GM13977 (cell line): ENCODE results near the gene PTMA.
A peak's percentile ranks its signal among the peaks of the same experiment; 100 is the strongest.
"Not testable (repeated sequence)": the region's sequence is repeated elsewhere in the genome, so short reads cannot be mapped to it uniquely, and the experiment has no call there.

Experiments
- DNase-seq: peaks from one replicate; pipeline ENCODE4 v3.0.0; 2012; ENCODE audit warnings: low spot score
- CTCF ChIP-seq: IDR thresholded peaks from 2 replicates; pipeline ENCODE4 v1.5.1; 2012; ENCODE audit warnings: mild to moderate bottlenecking, control low read depth; ENCODE audit not compliant: insufficient read depth; ENCODE audit errors: extremely low read depth, missing control alignments
- in situ Hi-C: fragments of 300-500 bp; cut with MboI; formaldehyde crosslinking; loops from one replicate; pipeline ENCODE4 v1.12.0; 2022; ENCODE audit warnings: low sequenced_read_pairs, low pct_unique_long_range_greater_than_20kb, mixed read lengths, inconsistent platforms; ENCODE audit not compliant: unreplicated experiment

PTMA gene

GRCh38 chr2:231709636-231709980 is 1.3 kb downstream of the PTMA start:
- no peak for TF ChIP-seq CTCF
- DNase-seq: no peak
- in situ Hi-C loops: no loop called here

GRCh38 chr2:231709981-231710798 is 1.9 kb downstream of the PTMA start:
- DNase-seq: peak; percentile 93
- TF ChIP-seq CTCF: peak; percentile 98
- in situ Hi-C loops: loop anchor here (10.0 kb wide), 1 partner anchor 95 kb away; no protein-coding TSS in a partner anchor

GRCh38 chr2:231710799-231711676 is 2.7 kb downstream of the PTMA start:
- no peak for DNase-seq
- TF ChIP-seq CTCF: no peak
- in situ Hi-C loops: loop anchor here (10.0 kb wide), 1 partner anchor 96 kb away; no protein-coding TSS in a partner anchor

- DNase-seq: no peak
- in situ Hi-C loops: loop anchor here (10.0 kb wide), 1 partner anchor 97 kb away; no protein-coding TSS in a partner anchor
- TF ChIP-seq CTCF: no peak
Measured at GRCh38 chr2:231711677-231712450, 3.5 kb downstream of the PTMA start.

- DNase-seq: not testable (repeated sequence)
- in situ Hi-C loops: loop anchor here (10.0 kb wide), 1 partner anchor 98 kb away; no protein-coding TSS in a partner anchor
Measured at GRCh38 chr2:231712451-231713021, 4.2 kb downstream of the PTMA start.

GRCh38 chr2:231713406-231713729 is 5.0 kb downstream of the PTMA start:
- not testable (repeated sequence) for DNase-seq
- in situ Hi-C loops: loop anchor here (10.0 kb wide), 1 partner anchor 99 kb away; no protein-coding TSS in a partner anchor
